B cell (primary cell): Measurements from ENCODE around the gene TRIM31.

Experiments used
- EZH2 ChIP-seq: IDR thresholded peaks from 2 replicates; pipeline ENCODE4 v1.6.1; 2012; ENCODE audit warnings: borderline replicate concordance, low read depth, mild to moderate bottlenecking, moderate library complexity, low read length; ENCODE audit not compliant: insufficient read depth, poor library complexity, severe bottlenecking
- TF ChIP-seq, protein P1 (sequence below): fragments of 200-600 bp; IDR thresholded peaks from one replicate; pipeline ENCODE4 v1.8.0; 2022; ENCODE audit warnings: antibody characterized with exemption, mild to moderate bottlenecking

DNA sequence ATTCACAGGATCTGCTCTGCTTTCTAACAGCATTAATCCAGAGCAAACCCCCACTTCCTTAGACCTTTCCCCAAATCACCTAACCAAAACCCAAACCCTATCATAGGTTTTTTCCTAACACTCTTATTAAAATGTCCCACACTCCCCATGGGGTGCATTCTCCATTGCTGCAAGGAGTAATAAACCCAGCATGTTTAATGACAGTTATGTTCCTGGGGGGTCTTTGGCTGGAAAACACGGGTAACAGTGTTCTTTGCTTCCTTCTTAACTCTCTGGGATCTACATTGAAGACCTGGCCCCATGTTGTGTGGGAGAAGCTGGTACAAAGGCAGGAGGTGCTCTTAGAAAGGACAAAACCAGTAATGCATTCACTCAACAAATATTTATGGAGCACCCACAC, 16.1 kb downstream of the TRIM31 start:
- TF ChIP-seq EZH2: no peak
- TF ChIP-seq, protein P1, sequence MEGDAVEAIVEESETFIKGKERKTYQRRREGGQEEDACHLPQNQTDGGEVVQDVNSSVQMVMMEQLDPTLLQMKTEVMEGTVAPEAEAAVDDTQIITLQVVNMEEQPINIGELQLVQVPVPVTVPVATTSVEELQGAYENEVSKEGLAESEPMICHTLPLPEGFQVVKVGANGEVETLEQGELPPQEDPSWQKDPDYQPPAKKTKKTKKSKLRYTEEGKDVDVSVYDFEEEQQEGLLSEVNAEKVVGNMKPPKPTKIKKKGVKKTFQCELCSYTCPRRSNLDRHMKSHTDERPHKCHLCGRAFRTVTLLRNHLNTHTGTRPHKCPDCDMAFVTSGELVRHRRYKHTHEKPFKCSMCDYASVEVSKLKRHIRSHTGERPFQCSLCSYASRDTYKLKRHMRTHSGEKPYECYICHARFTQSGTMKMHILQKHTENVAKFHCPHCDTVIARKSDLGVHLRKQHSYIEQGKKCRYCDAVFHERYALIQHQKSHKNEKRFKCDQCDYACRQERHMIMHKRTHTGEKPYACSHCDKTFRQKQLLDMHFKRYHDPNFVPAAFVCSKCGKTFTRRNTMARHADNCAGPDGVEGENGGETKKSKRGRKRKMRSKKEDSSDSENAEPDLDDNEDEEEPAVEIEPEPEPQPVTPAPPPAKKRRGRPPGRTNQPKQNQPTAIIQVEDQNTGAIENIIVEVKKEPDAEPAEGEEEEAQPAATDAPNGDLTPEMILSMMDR: no peak
